Ramos (cell line): ENCODE data around the gene TFF1.

Source experiments
- in situ Hi-C: fragments of 300-500 bp; cut with MboI; formaldehyde crosslinking; loops from one replicate; pipeline ENCODE4 v1.14.3; 2022; ENCODE audit warnings: low sequenced_read_pairs; ENCODE audit not compliant: unreplicated experiment

Gene TFF1

GRCh38 chr21:42349420-42350317 lies 16.7 kb downstream of the TFF1 start:
- in situ Hi-C loops, result no loop called here

- in situ Hi-C loops, result no loop called here
Measured at GRCh38 chr21:42348762-42349161, 17.6 kb downstream of the TFF1 start.

DNA sequence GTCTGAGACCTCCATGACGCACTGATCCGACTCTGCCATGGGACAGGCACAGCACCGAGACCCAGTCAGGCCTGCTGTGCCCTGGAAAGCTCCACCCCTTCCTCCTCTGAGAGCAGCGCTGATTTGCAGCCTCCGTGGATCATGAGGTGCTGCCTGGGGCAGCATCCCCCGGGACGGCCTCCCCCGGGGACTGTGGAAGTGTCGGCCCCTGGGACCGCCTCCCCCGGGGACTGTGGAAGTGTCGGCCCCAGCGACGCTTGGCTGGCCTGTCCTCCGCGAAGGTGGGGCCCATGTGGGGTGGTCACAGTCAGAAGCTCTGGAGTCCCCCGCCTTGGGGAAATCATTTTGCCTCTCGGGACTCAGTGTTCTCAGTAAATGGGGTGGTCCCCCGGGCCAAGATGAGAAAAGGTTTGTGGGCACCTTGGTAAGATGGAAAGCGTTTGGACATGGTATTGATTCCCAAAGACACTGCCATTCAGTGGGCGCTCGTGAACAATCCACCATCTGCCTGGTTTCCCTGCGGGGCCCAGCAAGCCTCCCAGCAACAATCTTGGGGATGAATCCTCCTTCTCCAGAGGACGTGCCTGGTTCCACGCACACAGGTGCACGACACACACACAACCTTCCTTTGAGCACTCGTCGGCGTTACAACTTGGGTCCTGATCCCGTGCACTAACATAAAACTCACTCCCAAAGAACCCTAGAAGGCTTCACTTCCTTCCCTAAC lies 18.6 kb downstream of the TFF1 start:
- in situ Hi-C loops, result no loop called here

GRCh38 chr21:42346866-42347600 lies 19.3 kb downstream of the TFF1 start:
- in situ Hi-C loops, result no loop called here

DNA sequence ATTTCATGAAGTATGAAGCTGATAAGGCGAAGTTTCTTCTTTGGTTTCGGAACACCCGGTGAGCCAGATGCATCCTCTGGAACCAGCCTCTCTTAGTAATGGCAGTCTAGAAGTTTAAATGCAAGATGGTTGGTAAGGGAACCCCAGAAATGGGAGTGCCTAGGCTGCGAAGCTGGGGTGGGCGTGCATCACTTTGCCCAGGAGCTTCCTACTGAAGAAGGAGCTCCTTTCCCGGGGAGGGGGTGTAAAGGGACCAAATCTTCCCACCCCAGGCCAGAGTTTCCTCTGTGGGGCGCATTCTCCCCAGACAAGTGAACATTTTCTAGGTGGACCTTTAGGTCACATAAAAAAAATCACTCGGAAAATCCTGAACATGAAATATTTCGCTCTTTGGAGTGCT lies 19.9 kb downstream of the TFF1 start:
- in situ Hi-C loops, result no loop called here

DNA sequence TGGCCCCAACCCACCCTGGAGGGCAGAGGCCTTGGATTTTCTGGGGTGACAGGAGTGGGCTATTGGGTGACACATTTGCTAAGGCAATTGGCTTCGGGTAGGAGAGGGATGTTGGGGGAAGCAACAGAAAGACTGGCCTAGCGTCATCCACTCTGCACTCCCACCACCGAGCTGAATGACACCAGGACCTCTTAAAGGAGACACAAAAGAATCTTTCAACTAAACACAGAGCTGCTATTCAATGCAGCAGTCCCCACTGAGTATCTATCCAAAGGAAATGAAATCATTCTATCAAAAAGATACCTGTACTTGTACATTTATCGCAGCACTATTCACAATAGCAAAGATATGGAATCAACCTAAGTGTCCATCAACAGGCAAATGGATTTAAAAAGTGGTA lies 21.7 kb downstream of the TFF1 start:
- in situ Hi-C loops, result no loop called here

DNA sequence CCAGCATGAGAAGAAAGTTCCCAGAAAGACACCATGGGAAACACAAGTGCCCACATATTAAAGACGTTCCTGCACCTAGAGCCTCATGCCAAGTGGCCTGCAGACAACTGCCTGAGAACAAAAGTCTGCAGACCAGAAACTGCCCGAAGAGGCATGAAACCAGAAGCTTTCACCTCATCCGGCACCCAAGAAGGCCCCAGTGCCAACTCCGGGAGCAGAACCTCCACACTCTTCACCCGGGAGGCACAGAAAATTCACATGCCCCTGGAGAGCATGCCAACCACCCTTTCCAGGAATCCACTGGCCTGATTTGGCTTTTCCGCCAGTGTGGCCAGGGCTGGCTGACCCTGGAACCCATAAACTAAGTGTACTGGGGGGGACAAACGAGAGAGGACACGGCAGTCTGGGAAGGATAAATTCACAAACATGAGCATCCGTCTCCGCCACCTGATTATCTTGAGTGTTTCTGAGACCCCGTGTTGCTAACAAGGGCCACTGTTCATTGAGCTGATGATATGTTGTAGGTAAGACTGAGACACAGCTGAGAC lies 22.3 kb downstream of the TFF1 start:
- in situ Hi-C loops, result no loop called here

- in situ Hi-C loops, result no loop called here
Measured at GRCh38 chr21:42343556-42343955, 22.8 kb downstream of the TFF1 start.

- in situ Hi-C loops, result no loop called here
Measured at GRCh38 chr21:42343101-42343500, 23.2 kb downstream of the TFF1 start.

GRCh38 chr21:42341776-42342542 lies 24.4 kb downstream of the TFF1 start:
- in situ Hi-C loops, result no loop called here

GRCh38 chr21:42340187-42341050 lies 25.9 kb downstream of the TFF1 start:
- in situ Hi-C loops, result no loop called here

DNA sequence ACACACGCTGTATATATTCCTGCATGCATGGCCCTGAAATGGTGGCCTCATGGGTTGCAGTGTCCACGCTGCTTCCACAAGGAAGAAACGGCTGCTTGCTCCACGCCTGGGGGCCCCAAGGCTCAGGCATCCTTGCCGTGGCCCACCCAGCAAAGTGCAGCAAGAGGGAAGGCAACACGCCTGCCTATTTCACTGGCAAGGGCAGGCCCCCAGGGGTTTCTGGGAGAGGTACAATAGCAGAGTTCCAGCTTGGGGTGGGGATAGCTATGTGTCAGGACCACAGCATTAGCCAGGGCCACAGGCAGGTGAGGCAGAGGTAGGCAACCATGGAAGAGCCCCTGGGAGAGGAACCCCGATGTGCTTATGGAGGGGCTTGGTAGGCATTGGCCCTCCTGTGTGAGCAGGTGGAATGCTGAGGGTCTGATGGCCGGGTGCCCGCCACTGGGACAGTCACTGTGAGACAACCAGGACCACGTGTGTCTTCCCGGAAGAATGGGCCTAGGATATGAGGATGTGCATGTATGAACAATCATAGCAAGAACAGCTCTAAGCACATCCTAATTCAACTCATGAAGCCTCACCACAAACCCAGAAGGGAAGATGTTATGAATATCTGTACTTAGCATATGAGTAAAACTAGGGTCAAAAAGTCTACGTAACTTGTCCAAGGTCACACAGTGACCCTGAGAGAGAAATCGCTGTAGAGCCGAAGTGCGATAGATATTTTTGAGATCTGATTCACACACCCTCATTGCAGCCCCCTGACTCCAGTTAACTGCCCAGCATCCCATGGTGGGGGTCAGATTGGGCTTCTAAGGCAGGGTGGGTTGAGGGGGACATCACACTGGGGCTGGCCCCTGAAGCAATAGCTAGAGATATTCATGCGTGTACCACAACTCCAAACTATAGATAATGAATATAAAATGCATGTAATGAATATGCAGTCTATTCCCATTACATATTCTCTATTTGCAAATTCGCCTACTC lies 27.3 kb downstream of the TFF1 start:
- in situ Hi-C loops, result no loop called here

GRCh38 chr21:42337830-42338728 lies 28.3 kb downstream of the TFF1 start:
- in situ Hi-C loops, result no loop called here

GRCh38 chr21:42337276-42337675 lies 29.1 kb downstream of the TFF1 start:
- in situ Hi-C loops, result no loop called here

- in situ Hi-C loops, result no loop called here
Measured at GRCh38 chr21:42336054-42336453, 30.3 kb downstream of the TFF1 start.

DNA sequence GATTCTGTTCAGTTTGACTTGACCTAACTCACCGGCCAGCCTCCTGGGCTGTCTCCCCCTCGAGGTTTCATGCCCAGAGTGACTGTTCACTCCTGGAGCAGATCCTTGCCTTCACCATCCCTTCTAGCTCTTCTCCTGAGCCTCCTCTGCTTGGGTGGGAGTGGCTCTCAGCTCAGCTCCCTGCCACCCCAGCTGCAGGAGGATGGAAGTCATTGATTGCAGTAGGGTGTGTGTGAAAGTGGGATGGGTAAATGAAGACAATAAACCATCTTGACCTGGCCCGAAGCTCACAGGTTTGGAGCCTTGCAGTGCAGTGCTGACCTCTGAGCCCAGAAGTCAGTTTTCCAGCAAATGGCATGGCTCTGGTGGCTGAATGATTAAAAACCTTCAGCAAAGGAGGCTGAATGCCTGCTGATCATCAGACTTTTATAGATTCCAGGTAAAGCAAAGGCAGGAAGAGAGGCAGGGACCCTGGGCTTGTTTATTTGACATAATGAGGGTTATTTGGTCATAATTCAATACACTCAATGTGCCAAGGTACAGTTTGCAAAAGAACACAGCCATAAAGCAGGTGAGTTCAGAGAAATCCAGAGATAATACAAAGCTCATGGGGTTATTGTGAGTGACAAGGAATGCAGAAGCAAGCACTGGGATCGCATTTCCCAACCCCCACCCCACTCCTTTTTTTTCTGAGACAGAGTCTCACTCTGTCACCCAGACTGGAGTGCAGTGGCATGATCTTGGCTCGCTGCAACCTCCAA lies 33.6 kb downstream of the TFF1 start:
- in situ Hi-C loops, result no loop called here
